Activated CD4-positive, alpha-beta T cell treated with anti-CD3 and anti-CD28 coated beads, Interleukin-2, amount 50 U/mL, for 24 hours (primary cell): ENCODE results near the gene TP73.
"Not testable (repeated sequence)": the region's sequence is repeated elsewhere in the genome, so short reads cannot be mapped to it uniquely, and the experiment has no call there.

Experiments
- DNase-seq, 2 donors: peaks; one replicate each; pipeline ENCODE4 v3.0.0-alpha.2; 2020; ENCODE audit warnings: low read depth in 1 of 2, low spot score in 1 of 2

Gene TP73

DNA sequence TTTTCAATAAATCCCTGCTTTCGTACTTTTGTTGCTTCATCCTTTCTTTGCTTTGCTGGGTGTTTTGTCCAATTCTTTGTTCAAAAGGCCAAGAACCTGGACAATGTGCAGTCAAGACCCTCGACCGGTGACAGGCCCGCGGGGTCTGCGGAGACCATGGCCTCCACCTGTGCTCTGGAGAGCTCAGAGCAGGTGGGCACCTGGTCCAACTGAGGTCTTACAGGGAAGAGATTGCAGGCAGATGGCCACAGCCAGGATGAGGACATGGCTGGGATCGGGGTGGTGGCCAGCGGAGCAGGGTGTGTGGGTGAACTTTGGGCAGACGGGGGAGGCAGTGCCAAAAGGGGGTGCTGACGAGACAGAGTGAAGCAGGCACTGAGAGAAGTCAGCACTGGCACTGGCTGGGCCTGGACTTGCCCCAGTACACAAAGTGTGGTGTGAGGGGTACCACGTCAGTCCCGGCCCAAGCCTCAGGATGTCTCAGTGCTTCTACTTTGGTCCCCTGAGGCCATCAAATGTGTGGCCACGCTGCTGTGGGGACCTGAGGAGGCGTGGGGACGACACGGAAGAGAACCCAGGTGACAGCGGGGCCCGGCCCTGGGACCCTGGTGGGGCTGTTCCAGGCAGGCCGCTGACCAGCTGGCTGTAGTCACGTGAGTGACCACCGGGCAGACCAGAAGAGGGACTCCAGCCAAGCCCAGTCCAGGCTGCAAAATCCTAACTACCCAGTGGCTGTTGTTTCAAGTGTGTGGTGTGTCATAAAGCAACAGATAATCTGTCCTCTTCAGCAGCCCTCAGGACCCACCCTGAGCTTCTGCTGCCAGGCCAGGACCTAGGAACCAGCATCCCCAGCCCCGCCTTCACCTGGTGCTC, 89.5 kb downstream of the TP73 start:
- no peak for DNase-seq

DNA sequence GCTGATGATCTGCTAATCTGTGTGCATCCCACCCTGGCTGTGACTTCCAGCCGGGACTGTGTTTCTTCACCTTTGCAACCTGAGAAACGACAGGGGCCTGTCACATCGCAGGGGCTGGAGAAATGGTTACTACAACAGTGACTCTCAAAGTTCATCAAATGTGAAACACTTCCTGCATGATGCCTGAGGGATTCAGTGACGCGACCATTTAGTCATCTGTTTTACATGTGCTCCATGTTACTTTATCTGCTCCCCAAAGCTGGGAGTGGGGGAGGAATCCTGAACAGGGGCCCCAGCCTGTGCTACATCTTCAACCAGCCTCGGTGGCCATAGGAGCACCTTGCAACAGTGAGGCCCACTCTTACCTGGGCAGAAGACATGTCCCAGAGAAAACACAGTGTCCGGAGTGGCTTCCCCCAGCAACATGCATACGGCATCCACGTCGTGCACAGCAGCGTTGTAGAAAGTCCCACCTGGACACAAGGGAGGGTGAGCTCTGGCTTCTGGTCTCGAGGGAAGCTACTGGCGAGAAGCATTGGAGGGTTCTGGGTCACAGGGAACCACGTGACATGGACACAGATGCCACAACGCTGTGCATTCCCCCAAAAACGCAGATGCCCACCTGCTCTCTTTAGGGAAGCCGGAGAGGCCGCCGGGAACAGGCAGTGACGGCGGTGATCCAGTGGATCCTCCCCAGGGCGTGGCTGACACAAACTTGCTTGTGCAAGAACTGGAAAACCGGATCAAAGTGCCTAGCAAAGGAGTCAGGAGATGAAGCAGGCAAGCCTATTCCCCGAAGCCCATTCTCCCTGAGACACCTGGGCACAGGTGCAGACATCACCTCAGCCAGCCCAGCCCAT, 90.4 kb downstream of the TP73 start:
- DNase-seq, result no peak

DNA sequence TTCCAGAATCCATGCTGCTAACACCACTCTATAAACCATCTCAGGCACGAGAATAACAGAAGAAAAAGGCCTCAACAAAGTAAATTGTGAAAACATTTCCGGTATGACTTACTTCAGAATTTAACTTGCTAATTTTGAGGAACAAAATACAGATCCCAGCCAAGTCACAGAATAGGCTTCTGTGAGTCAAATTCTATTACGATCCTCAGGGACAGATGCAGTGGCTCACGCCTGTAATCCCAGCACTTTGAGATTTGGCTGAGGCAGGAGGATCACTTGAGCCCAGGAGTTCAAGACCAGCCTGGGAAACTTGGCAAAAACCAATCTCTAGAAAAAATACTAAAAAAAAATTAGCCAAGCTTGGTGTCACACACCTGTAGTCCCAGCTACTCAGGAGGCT, 91.1 kb downstream of the TP73 start:
- no peak for DNase-seq

DNA sequence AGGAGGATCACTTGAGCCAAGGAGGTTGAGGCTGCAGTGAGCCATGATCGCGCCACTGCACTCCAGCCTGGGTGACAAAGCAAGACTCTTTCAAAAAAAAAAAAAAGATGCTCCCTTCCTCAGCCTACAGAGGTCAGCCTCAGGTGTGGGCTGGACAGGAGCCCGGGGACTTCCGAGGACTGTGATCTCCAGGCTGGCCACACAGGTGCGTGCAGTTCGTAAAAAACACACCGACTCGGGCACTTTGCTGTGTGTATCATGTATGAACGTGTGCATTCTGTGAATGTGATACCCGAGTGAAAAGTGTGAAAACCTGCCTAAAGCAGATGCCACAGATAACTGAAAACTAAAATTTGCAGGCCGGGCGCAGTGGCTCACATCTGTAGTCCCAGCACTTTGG, 91.5 kb downstream of the TP73 start:
- DNase-seq, result no peak

DNA sequence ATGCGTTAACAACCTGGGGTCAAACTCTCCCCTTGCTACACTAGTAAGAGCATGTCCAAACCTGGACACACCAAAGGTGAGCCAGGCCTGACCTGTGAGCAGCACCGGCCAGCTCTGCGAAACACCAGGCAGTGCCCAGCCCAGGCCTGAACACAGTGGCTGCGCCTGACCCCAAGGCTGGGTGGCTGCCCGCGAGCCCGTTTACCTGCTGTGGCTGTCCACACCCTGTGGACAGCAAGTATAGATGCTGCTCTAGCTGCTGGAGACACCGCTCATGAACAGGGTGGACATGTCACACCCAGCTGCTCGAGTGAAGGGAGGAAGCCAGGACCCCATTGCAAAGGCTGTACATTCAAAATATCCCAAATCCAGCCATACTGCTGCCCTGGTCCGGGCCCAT, 92.3 kb downstream of the TP73 start:
- DNase-seq, result no peak

DNA sequence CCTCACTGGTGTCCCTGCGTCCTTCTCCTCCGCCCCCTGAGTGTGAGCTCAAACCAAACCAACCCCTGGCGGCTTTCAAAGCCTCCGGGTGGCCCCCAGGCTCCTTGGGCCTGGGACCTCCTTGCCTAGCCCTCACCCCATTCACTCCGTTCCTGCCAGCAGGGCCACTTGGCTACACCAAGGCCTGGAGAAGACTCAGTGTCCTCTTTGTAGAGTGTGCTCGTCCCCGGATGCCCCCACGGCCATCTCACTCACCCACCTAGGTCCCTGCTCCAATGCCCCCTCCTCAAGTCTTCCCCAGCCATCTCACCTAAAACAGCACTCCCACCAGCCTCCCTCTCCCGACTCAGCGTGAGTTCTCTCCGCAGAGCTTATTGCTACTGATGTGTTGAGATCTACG, 92.8 kb downstream of the TP73 start:
- DNase-seq, result no peak

DNA sequence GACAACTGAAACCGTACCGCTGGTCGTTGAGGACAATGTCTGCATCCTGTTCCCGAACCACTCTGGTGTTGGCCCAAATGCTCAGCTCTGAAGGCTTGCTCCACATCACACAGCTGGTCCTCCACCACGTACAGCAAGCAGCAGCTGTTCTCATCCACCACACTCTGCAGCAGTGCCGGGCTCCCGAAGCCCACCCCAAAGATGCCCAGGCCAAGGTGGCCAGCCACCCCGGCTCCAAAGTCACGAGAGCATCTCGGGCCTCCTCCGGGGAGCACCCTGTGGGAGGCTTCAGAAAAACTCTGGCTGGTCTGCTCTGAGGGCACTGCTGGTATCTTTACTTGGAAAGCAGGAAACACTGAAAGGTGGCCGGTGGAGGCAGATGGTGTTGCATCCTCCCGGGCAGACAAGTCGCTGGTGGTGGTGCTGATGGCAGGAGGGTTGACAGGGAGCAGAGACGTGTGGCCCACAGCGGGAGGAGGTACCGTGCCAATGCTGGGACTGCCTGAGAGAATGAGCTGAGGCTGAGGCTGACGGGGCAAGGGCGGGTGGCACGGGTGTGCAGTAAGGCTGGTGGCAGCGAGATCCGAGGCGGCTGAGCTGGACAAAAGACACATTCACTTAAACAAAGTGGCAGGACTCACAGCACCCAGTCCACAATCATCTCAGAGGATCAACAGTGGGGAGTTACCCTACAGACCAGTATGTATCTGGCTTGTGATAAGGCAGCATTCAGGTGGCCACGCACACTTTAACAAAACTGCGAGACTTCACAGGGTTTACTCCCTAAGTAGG, 93.5 kb downstream of the TP73 start:
- no peak for DNase-seq

DNA sequence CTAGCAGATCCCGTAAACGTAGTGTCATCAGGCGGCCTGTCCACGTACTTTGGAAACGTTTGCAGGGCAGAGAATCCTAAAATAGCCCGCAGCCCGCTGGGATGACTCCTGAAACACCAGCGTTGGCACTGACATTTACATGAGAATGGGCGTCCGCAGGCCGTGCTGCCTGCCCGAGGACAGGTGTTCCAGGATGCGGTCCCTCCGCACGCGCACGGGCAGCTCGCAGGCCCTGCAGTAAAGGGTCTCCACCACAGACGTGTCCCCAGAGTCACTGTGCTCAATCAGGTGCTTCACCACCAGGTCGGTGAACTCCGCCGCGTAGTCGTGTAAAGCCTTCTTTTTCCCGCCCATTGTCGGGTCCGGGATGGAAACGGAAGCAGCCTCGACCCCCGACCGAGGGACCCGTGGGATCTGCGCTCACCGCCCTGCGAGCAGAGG, 94.1 kb downstream of the TP73 start:
- no peak for DNase-seq

DNA sequence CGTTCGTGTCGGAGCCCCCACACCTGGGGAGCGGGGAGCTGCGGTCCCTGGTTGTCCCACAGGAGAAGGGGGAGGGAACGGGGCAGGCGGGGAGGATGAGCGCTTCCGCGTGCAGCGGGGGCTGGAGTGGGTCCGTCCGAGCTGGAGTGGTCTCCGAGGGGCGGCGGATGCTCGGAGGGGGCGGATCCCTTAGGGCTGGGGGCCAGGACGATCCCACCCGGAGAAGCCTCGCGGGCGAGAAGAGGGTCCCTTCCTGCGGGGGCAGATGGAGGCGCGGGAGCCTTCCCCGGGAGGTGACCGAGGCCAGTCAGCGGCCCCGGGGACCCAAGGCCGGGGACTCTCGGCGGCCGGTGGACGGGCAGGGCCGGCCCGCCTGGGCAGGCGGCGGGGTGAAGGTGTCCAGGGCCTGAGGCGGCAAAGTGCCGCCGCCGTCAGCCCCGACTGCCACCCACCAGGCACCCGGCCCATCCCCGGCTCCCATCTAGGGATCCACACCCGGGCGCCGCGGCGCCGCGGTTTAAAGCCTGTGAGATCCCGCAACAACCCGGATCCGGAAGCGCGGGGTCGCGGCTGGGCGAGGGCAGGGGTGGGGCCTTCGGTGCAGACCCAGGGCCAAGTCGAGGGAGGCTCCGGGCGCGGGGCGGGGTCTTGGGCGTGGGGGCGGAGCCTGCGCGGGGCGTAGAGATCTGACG, 94.7 kb downstream of the TP73 start:
- peak; percentile 77 to 83 for DNase-seq

DNA sequence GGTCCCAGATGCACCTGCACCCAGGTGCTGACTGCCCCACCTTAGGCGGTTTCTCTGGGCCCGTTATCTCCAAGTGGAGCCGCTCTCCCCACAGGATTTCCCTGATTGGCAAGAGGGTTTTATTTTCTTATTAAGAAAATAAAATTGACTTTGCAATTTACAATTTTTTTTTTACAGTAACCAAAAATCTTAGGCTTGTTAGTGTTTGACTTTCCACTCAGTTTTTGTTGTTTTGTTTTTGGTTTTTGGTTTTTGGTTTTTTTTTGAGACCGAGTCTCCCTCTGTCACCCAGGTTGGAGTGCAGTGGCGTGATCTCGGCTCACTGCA, 95.2 kb downstream of the TP73 start:
- no peak for DNase-seq

DNA sequence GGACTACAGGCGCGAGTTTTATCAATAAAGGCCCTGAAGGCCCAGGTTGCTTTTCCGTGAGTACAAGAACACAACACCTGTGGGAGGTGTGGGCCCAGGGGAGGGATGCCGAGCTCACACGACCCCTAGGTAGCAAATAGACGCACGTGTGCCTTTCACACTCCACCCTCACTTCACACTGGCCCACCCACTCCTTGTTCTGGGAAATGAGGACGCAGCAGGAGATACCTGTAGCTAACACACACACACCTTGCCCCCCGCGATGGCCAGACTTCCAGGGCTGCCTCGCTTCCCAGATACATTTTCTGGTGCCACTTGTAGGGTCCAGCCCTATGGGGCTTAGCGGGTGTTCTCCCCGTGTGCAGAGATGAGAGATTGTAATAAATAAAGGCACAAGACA, 95.6 kb downstream of the TP73 start:
- no peak for DNase-seq

DNA sequence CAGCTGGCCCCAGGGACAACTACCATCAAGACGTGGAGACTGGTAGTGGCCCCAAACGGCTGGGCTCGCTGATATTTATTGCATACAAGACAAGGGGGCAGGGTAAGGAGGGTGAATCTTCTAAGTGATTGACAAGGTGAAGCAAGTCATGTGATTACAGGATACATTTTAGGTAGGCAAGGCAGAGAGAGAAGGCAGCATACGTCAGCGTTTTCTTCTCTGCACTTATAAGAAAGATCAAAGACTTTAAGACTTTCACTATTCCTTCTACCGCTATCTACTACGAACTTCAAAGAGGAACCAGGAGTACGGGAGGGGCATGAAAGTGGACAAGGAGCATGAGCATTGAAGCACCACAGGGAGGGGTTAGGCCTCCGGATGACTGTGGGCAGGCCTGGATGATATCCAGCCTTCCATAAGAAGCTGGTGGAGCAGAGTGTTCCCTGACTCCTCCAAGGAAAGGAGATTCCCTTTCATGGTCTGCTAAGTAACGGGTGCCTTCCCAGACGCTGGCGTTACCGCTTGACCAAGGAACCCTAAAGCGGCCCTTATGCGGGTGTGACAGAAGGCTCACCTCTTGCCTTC, 96.1 kb downstream of the TP73 start:
- not testable (repeated sequence) for DNase-seq

DNA sequence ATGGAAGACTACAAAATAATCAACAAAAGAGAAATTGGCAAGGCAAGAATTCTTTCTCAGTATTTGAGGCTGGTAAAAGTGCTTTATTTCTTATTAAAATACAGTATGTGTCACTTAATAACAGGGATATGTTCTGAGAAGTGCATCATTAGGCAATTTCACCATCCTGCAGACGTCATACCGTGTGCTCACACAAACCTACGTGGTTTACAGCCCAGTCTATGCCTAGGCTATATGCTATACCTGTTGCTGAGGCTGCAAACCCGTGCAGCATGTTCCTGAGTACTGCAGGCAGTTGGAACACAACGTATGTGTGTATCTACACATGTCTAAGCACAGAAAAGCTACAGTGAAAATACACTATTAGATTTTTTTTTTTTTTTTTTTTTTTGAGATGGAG, 97.2 kb downstream of the TP73 start:
- DNase-seq, result no peak

DNA sequence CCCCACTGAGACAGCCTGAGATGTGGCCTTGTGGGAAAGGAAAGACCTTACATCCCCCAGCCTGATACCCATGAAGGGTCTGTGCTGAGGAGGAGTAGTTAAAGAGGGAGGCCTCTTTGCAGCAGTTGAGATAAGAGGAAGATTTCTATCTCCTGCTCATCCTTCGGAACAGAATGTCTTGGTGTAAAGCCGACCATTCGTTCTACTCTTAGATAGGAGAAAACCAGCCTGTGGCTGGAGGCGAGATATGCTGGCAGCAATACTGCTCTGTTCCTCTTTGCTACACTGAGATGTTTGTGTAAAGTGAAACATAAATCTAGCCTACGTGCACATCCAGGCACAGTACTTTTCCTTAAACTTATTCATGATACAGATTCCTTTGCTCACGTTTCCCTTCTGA, 98.4 kb downstream of the TP73 start:
- DNase-seq, result no peak

DNA sequence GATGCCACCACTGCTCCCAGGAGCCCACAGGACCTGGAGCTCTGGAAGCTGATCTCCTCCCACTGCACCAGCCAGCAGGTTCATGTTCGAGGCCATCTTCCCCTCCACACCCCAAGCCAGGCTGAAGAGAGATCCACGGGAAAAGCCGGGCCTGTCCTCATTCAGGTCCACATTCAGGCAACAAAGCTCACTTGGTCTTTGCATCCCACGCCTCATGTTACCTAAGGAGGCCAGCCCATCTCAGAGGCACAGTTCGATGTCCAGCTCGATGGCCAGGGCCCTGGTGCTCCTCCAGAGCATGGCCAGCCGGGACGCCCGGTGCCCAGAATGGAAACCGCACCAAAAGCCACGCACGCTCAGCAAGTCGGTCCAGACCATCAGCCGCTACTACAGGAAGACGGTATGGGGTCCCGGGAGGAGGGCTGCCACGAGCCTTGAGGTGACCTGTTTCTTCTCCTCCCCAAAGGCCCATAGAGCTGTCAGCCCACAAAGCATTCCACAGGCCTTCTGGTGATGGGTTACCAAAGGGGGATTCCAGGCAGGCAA, 100.2 kb downstream of the TP73 start, which contains the start of gene CCDC27:
CCDC27 (plus strand) TSS at position 51 of the 546 bp plus-strand sequence; CDS start at position 83, 32 bp downstream.
- DNase-seq, result no peak

DNA sequence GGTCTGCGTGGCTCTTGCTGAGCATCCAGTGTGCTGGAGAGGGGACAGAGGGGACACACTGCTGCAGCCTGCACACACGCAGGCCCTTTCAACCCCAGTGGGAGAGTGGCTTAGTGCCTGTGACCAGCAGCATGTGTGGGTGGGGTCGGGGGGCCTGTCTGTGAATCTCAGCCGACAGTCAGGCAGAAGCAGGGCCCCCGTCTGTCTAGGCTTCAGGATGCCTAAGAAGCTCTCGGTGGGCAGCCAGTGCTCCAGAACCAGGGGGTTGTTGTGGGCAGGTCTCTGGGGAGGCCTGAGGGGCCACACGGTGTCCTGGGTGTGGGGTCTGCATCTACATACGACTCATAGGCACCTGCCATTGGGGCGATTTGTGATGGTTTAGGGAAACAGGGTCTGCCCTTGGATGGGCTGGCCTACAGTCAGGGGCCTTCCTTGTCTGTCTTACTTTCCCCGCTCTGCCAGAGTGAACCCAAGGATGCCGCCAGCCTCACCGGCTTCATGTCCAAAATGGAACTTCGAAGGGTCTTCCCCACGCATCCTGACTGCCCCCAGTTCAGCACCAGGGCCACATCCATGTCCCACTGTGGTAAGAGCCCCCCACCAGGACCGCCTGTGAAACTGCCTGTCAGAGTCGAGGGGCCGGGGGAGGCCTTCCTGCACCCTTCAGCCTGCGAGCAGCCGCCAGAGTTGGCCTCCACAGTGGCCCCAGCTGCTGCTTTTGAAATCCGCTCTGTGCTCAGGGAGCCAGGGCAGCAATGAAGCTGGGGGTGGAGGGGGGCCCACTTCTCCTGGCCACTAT, 101.5 kb downstream of the TP73 start:
- DNase-seq, result no peak

DNA sequence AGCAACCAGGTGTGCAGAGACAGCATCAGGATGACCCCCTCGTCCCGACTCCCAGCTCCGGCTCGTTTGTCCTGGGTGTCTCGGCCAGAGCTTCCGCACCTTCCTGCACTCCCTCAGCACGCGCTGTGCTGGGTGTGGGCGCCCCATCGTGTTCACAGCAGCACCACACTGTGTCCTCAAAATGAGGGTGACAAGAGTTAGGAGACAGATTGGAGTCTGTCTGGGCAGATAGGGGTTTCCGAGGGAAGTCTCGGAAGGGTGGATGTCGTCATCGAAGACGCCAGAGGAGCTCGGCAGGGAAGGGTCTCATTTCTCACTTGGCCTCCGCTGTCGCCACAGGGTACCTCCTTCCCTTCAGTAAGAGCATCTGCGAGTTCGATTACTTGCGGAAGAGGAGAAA, 104.1 kb downstream of the TP73 start:
- DNase-seq, result no peak

DNA sequence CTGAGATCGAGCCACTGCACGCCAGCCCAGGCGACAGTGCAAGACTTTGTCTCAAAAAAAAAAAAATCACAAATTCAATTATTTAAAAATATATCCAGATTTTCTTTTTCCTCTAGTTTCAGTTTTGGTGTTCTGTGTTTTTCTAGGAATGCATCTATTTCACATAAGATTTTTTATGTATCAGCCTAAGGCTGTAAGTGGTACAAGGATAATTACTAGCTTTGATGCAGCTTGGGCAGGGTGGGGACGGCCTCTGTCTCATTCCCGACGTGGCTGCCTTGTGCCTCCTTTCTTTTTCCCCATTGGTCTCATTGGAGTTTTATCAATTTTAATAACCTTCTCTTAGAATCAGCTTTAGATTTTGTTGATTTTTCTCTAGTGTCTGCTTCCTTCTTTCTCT, 106.8 kb downstream of the TP73 start:
- DNase-seq, result no peak

DNA sequence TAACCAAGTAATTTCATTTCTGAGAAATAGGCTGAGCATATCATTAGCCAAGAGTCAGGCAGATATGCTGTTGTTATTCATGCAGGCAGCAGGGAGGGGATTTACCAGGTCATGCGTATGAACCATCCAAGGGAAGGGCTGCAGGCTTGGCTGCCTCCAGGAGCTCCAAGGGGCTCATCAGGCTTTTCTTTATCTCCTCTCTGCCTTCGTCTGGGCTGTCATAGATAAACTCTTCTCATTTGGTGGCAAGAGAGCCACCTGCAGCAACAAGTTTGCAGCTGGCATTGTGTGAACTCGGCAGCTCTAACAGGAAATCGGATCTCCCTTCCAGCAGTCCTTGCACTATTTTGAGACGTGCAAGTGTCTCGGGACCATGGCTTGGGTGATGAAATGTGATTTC, 107.5 kb downstream of the TP73 start:
- no peak for DNase-seq
